Measurements from ENCODE around the gene ST8SIA6.

Gene ST8SIA6

GRCh38 chr10:17349717-17350116, 104.7 kb downstream of the ST8SIA6 start:
- H3K4me2 ChIP-seq (ENCODE audit: low read depth, low read length, poor library complexity, severe bottlenecking), result no peak overlapping the region

DNA sequence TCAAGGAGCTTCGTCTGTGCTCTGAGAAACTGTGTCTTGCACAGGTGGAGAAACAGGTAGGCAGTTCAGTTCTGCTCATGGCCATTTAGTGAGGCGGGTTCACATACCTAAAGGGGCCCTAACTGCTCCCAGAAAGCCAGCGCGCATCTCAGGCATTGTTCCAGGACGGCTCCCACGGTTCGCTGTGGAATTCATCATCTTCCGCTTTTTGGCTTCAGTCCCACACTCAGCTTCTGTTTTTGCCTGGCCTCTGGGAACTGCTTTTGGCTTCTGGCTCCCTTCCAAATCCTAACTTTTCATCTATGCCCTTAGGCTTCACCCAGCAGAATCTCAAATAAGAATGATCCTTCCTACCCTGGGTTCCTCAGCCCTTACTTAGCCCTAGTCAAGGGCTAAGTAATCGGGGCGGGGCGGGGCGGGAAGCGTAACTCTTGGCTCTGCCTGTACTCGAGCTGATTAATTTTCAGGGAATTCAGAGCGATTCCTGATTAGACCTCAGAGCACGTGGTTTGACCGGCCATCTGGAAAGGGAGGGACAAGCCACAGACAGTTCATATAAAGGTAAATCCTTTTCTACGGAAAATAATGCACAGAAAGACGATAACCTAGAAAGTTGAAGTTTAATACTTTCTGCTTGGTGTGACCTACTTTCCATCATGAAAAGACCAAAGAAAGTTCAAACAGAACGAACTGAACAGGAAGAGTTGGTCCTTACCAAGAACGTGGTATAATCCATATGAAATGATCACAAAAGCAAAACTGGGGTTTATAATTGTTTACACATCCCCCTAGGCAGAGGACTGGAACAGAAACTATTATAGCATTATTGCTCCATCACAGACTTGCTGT, 105.7 kb downstream of the ST8SIA6 start:
- Histone ChIP-seq H3K4me3 (ENCODE audit: low read length, poor library complexity, severe bottlenecking) (no peak overlapping the region), H3K36me3 (ENCODE audit: insufficient read depth, low read length) (no peaks in the 10 kb centered on the region), H3K4me2 (ENCODE audit: low read depth, low read length, poor library complexity, severe bottlenecking) (no peak overlapping the region), H3K27me3 (ENCODE audit: insufficient read depth, low read length, poor library complexity, severe bottlenecking) (no peaks in the 10 kb centered on the region), H3K9me3 (ENCODE audit: insufficient read depth, low read depth, low read length) (no peaks in the 10 kb centered on the region), H3K9me2 (replicated peaks; ENCODE audit: low read depth, low read length) (no peaks in the 10 kb centered on the region), H2AFZ (ENCODE audit: low read length) (no peak overlapping the region), H3F3A (ENCODE audit: low read depth) (no peaks in the 10 kb centered on the region), H3K4me1 (ENCODE audit: insufficient read depth, low read length, poor library complexity, severe bottlenecking) (no peaks in the 10 kb centered on the region), H4K20me1 (ENCODE audit: insufficient read depth, low read length, poor library complexity, severe bottlenecking) (no peaks in the 10 kb centered on the region), H3K79me2 (ENCODE audit: insufficient read depth, low read length) (no peaks in the 10 kb centered on the region), H3K9ac (ENCODE audit: low read depth, low read length, poor library complexity, severe bottlenecking) (no peak overlapping the region)
- TF ChIP-seq, protein P1, sequence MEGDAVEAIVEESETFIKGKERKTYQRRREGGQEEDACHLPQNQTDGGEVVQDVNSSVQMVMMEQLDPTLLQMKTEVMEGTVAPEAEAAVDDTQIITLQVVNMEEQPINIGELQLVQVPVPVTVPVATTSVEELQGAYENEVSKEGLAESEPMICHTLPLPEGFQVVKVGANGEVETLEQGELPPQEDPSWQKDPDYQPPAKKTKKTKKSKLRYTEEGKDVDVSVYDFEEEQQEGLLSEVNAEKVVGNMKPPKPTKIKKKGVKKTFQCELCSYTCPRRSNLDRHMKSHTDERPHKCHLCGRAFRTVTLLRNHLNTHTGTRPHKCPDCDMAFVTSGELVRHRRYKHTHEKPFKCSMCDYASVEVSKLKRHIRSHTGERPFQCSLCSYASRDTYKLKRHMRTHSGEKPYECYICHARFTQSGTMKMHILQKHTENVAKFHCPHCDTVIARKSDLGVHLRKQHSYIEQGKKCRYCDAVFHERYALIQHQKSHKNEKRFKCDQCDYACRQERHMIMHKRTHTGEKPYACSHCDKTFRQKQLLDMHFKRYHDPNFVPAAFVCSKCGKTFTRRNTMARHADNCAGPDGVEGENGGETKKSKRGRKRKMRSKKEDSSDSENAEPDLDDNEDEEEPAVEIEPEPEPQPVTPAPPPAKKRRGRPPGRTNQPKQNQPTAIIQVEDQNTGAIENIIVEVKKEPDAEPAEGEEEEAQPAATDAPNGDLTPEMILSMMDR (conservative IDR thresholded peaks at IDR 0.05; ENCODE audit: low read length), result no peak
- no peak for TF ChIP-seq EZH2phosphoT487 (IDR thresholded peaks at IDR 0.05; ENCODE audit: borderline replicate concordance)

More at GRCh38 chr10:17349717-17350116, 104.7 kb downstream of the ST8SIA6 start:
- H3K79me2 ChIP-seq (ENCODE audit: insufficient read depth, low read length), result no peaks in the 10 kb centered on the region
- no peak overlapping the region for H3K9ac ChIP-seq (ENCODE audit: low read depth, low read length, poor library complexity, severe bottlenecking)
- TF ChIP-seq EZH2phosphoT487 (IDR thresholded peaks at IDR 0.05; ENCODE audit: borderline replicate concordance), result no peak
- TF ChIP-seq, protein P1 (conservative IDR thresholded peaks at IDR 0.05; ENCODE audit: low read length), result no peak
- no peak overlapping the region for H3K4me3 ChIP-seq (ENCODE audit: low read length, poor library complexity, severe bottlenecking)
- no peaks in the 10 kb centered on the region for H3K4me1 ChIP-seq (ENCODE audit: insufficient read depth, low read length, poor library complexity, severe bottlenecking)
- H4K20me1 ChIP-seq (ENCODE audit: insufficient read depth, low read length, poor library complexity, severe bottlenecking), result no peaks in the 10 kb centered on the region
- no peaks in the 10 kb centered on the region for H3K27me3 ChIP-seq (ENCODE audit: insufficient read depth, low read length, poor library complexity, severe bottlenecking)
- H3K36me3 ChIP-seq (ENCODE audit: insufficient read depth, low read length), result no peaks in the 10 kb centered on the region
- H3F3A ChIP-seq (ENCODE audit: low read depth), result no peaks in the 10 kb centered on the region
- H2AFZ ChIP-seq (ENCODE audit: low read length), result no peak overlapping the region
- H3K9me2 ChIP-seq (replicated peaks; ENCODE audit: low read depth, low read length), result no peaks in the 10 kb centered on the region
- no peaks in the 10 kb centered on the region for H3K9me3 ChIP-seq (ENCODE audit: insufficient read depth, low read depth, low read length)

- no peak overlapping the region for H3K4me2 ChIP-seq (ENCODE audit: low read depth, low read length, poor library complexity, severe bottlenecking)
Measured at GRCh38 chr10:17348011-17348500, 106.3 kb downstream of the ST8SIA6 start.

More at GRCh38 chr10:17348011-17348500, 106.3 kb downstream of the ST8SIA6 start:
- H3K9me2 ChIP-seq (replicated peaks; ENCODE audit: low read depth, low read length), result no peaks in the 10 kb centered on the region
- H3K9ac ChIP-seq (ENCODE audit: low read depth, low read length, poor library complexity, severe bottlenecking), result no peak overlapping the region
- no peaks in the 10 kb centered on the region for H3F3A ChIP-seq (ENCODE audit: low read depth)
- H3K36me3 ChIP-seq (ENCODE audit: insufficient read depth, low read length), result no peaks in the 10 kb centered on the region
- no peaks in the 10 kb centered on the region for H3K4me1 ChIP-seq (ENCODE audit: insufficient read depth, low read length, poor library complexity, severe bottlenecking)
- no peaks in the 10 kb centered on the region for H4K20me1 ChIP-seq (ENCODE audit: insufficient read depth, low read length, poor library complexity, severe bottlenecking)
- no peaks in the 10 kb centered on the region for H3K79me2 ChIP-seq (ENCODE audit: insufficient read depth, low read length)
- no peaks in the 10 kb centered on the region for H3K9me3 ChIP-seq (ENCODE audit: insufficient read depth, low read depth, low read length)
- TF ChIP-seq EZH2phosphoT487 (IDR thresholded peaks at IDR 0.05; ENCODE audit: borderline replicate concordance), result no peak
- TF ChIP-seq, protein P1 (conservative IDR thresholded peaks at IDR 0.05; ENCODE audit: low read length), result no peak
- H2AFZ ChIP-seq (ENCODE audit: low read length), result no peak overlapping the region
- no peaks in the 10 kb centered on the region for H3K27me3 ChIP-seq (ENCODE audit: insufficient read depth, low read length, poor library complexity, severe bottlenecking)
- no peak overlapping the region for H3K4me3 ChIP-seq (ENCODE audit: low read length, poor library complexity, severe bottlenecking)

All from Loucy (cell line).